NT2/D1 (cell line): ENCODE results near the gene LRP8.

Experiments used
- SUZ12 ChIP-seq: IDR thresholded peaks from 2 replicates; pipeline ENCODE4 v1.6.1; 2011; ENCODE audit not compliant: insufficient read length, insufficient read depth; ENCODE audit errors: extremely low read depth
- YY1 ChIP-seq: IDR thresholded peaks from 2 replicates; pipeline ENCODE4 v1.6.1; 2011; ENCODE audit not compliant: insufficient read length, insufficient read depth
- ZNF274 ChIP-seq: IDR thresholded peaks from 2 replicates; pipeline ENCODE4 v1.6.1; 2011; ENCODE audit warnings: mild to moderate bottlenecking, low read depth, low read length

DNA sequence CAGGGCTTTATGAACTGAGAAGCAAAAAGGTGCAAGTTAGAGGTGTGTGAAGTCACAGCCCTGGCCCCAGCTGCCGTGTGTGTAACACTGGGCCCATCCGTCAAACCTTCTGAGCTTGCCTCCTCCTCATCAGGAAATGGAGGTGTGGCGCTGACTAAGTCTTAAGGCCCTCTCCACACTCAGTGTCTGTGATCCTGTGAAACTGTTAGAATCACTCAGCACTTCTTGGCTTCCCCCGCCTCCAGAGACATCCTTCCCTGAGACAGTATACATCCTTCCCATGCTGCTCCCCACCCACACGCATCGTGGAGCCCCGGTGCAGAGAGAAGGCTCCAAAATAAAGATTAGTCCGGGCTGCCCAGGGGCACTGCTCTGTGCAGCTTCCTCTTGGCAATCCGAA is 33.3 kb downstream of the LRP8 start:
- TF ChIP-seq YY1 = no peak
- TF ChIP-seq ZNF274 = no peak
- TF ChIP-seq SUZ12 = no peak
